DMS79 treated with DMSO at 0.1 percent for 48 hours (cell line): ENCODE measurements around the gene HADHB.
"Not testable (repeated sequence)": the region's sequence is repeated elsewhere in the genome, so short reads cannot be mapped to it uniquely, and the experiment has no call there.

Source experiments
- DNase-seq: peaks from one replicate; lab custom pipeline; 2025; lab: John Stamatoyannopoulos, UW

Gene HADHB

DNA sequence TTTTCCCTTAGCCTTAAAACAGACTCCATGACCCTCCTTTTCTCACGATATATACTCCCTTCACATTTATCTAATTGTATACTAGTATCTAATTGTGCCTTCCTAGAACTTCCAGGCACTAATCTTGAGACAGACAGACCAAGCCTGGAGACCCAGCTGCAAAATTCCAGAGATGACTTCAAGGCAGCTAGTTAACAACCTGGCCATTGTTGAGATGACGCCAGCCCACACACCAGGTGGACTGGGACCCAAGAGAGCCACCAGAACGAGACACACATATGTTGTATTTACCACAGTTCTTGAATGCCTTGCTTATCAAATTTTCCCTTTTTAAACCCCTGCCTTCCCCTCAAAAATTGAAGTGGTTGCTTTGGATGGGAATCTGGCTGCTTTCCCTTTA, 52.3 kb downstream of the HADHB start:
- no peak for DNase-seq

DNA sequence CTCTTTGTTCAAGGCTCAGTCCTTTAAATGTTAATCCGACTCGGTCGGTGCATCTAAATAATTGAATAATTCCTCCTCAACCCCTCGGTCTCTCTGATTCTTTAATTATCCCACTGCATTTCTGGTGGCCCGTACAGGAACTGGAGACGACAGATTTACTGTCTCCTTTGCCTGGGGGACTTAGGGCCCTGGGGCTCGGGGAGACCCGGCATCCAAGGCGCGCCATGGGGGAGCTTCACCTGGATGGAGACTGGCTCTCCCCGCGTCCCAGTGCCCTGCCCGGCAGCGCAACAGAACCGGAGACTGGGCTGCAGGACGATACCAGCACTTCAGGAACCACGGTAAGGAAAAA, 53.5 kb downstream of the HADHB start:
- DNase-seq = no peak

DNA sequence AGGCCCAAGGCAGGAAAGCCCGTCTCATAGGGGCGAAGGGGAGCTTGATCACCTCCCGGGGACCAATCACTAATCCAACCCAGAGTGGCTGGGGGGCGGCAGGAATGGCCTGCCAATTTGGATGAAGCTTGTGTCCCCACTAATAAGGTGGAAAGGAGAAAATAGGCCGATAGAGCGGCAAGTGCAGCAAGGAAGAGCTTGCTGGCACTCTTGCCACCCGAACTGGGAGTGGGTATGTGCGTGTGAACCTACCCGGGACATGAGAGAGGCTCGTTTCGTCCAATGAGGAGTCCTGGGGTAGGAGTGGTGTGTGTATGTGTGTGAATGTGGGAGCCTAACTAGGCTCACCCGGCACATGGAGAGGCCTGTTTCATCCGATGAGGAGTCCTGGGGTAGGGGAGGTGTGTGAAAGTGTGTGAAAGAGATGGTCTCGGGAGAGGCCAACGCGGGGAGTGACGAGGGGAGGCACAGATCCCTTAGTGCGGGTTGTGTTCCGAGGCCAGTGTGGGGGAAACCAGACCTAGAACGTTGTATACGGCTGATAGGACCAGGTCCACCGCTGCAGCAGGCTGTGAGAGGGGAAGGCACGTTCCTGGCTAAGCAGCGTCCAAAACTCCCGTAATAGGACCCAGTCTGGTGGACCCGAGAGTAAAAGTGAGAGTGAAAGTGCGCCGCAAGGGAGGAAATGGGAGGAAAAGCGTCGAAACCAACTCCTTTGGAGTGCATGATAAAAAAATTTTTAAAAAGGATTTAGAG, 54.1 kb downstream of the HADHB start:
- no peak for DNase-seq

DNA sequence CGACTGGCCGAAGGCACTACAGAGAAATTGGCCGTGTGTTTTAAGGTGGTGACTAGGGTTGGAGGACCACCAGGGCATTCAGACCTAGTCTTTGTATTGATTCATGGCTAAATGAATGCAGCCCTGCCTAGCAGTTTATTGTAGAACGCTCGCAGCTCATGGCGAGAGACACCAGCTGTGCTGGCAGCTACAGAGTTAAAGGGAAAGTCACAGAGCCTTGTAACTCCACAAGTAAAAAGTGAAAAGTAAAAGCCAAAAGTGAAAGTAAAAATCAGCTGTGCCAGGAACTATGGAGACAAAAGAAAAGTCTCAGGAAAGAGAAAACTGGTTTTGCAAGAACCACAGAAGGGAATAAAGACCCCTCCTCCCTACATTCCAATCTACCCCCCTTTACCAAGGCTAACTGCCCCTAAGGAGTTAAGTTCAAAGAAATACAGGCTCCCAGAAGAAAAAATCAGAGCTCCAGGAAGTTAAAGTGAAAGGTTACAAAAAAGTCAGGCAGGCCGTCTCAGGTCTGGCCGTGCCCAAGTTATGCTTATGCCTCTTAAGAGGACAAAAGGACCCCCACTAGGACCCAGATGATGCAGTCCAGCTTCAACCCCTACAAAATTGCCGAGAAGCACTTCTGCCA, 54.8 kb downstream of the HADHB start:
- DNase-seq = peak; percentile 75

DNA sequence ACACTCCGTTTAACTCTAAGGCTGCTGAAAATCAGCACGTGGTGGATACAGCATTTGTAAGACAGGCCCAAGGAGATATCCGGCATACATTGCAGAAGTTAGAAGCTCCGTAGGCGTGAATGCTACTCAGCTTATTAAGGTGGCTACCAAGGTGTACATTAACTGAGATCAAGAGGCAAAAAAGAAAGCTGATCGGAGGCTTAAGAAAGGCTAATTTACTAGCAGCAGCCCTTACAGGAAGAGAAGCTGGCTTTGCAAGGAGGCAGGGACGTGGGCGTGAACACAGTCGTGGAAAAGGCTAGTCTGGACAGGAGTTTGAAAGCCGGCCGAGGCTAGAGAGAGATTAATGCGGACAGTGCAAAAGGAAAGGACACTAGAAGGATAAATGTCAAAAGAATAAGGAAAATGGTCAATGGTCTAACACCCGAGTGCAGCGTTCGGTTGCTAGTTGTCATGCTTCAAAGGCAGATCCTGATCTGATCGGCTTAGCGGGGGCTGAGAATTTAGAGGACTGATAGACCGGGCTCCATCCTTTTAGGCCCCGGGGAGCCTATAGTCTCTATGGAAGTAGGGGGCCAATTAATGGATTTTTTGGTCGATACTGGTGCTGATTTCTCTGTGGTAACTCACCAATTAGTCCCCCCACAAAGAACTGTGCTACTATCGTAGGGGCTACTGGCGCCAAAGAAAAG, 55.6 kb downstream of the HADHB start:
- DNase-seq = peak; percentile 11

DNA sequence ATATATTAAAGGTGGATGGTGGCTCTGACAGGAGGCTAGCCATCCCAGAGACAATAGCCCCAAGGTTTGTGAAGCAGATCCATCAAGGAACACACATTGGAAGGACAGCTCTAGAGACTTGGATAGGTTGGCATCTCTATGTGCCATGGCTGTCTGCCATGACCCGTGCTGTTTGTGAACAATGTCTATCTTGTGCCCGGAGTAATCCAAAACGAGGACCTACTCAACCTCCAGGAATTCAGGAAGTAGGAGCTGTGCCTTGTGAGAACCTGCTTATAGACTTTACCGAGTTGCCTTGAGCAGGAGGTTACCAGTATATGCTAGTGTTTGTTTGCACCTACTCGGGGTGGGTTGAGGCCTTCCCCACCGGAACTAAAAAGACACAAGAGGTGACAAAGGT, 58.1 kb downstream of the HADHB start:
- DNase-seq = no peak

DNA sequence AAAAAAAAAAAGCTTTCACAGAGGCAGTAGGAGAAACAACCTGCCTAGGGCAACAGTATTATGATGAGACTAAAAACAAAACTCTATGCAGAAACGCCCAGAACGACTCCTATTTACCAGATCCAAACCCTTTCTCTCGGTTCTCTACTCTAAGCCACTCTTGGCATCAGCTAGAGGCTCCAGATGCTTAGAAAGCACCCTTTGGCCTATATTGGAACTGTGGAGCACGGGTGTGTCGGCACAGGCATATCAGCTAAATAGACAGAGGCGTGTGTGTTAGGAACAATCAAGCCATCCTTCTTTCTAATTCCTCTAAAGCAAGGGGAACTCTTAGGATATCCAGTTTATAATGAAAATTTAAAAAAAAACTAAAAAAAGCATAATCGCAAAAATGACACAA, 60.4 kb downstream of the HADHB start:
- DNase-seq = not testable (repeated sequence)

DNA sequence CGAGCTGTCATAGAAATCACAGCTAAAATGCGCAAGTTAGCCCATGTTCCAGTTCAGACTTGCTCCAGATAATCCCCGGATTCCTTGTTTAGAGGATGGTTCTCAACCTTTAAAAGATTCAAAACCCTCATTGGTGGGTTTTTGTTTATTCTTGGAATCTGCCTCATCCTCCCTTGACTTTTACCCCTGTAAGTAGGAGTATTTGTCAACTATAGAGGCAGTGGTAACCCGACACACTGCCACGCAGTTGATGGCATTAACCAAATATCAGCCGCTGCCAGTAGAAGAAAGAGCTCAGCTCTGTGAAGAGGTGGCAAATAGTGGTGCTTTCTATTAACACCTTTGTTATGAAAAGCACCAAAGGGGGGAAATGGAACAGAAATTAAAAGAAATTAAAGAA, 60.8 kb downstream of the HADHB start:
- DNase-seq = no peak

DNA sequence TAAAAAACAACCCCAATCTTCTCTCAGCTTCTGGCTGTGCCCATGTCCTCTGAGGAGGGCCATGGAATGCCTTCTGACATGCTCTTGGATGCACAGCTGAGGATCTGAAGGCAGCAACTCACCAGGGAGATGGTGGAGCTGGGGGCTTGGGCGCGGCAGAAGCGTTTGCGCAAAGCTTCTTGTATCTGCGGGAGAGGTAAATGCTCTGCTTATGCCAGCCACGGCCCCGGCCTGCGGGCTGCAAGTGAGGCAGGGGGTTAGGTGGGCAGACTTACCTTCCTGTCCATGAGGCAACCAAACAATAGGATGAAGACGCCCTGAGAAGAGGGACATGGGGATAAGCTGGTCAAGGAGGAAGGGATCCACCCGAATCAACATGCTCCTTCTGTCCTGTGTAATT, 65.2 kb downstream of the HADHB start:
- DNase-seq = no peak

DNA sequence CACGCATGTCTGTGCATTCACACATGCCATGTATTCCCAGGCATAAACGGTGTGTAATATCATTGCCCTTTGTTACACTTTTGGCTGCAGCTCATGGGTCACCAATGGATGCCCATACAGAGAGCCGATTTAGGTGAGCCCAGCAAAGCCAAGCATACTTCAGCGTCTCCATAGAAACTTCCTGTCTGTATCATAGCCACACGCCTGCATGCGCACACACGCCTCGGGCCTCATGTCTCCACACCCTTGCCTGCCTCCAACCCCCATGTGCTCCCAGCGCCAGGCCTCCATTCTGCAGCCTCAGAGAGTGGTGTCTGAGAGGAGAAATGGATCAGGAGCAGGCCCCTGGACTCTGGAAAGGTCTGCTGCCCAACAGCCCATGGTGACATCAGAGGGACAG, 67.7 kb downstream of the HADHB start:
- DNase-seq = no peak

DNA sequence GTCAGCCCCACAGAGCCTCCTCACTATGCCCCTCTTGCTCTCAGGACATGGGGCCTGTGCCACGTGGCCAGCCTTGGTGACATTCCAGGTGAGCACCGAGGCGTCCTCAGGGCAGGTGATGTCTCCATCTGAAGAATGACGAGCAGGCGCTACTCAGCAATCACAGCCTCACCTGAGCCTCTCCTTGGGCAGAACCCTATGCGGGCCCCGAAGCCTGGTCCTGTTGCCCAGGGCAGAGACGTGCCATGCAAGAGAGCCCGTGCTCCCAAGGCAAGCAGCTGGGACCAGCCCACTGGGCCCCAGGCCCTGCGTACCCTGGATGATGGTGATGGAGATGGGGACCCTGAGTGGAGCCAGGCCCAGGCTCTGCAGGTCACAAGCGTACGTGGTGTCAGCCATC, 68.7 kb downstream of the HADHB start:
- no peak for DNase-seq

DNA sequence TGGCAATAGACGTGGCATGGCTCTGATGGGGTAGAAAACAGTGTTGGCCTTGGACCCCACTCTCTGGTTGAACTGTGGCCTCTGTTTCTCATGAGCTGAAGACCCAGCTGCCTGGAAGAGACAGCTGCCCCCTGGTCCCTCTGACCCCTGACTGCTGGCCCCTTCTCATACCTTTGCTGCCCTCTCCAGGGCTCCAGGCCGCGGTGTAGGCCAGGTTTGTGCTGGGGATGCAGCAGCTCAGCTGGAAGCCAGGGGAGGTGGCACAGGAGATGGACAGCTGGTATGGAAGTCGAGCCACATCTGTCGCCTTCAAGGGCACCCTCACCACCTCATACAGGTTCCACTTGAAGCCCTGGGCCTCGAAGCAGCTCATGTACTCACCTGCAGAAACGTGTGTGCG, 69.5 kb downstream of the HADHB start:
- DNase-seq = no peak

DNA sequence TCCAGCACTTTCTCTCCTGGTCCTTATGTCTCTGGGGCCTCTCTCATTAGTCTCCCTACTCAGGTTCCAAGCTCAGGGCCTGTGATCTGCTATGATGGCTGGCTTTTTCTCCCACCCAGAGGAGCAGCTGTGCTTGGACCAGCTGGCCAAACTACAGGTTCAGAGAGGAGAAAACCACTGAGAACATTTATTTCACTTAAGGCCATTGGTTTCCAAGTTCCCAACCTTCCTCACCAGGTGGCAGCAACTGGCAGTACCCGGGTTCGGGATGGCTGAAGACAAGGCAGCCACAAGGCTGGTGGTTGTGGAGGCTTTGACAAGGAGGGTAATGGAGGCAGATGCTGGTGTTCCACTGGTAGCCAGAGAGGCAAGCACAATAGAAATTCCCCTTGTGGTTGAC, 71.3 kb downstream of the HADHB start:
- DNase-seq = no peak

DNA sequence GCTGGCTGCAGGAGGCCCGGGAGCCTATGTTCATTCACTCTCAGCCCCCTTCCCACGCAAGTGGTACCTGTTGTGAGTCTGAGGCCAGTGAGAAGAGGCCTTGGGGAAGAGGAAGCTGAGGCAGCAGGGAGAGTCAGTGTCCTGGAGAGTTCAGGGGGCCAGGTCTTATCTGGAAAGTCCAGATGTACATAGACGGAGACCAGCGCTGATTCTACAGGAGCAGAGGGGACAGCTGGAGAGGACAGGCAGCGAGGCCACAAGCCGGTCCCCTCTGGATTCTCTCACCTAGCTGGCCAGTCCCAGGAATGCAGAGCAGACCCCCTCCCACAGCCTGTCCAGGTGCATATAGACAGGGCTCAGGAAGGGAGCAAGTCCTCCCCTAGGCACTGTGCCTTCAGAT, 72.1 kb downstream of the HADHB start:
- DNase-seq = no peak

DNA sequence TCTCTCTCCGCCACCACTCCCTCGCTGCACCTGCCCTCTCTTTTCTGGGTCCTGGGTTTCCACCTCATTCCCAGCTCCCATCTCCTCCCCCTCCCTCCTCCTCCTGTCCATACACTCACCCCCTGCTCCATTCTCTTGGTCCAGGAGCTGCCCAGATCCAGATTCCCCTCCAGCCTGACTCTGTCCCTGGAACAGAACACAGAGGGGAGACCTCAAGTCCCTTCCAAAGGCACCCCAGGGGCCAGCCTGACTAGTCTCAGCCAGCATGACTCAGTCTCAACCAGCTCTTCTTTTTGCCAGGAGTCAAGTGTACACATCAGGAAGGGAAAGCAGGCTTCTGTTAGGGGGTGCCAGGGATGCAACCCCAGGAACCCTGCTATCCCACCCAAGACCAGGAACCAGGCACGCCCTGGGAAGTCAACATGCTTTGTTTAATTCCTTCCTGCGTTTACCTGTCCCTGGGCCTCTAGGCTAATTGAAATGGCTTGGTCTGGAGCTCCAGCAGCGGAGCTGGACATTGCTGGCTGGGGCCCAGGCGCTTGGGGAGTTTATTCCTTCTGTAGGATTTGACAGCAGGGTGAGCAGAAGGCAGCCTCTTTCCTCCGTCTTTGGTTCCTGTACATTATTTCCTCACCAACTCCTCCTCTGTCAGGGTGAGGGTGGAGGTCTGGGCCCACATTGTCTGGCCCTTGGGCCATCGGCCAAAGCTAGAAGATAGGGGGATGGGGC, 72.8 kb downstream of the HADHB start:
- no peak for DNase-seq

DNA sequence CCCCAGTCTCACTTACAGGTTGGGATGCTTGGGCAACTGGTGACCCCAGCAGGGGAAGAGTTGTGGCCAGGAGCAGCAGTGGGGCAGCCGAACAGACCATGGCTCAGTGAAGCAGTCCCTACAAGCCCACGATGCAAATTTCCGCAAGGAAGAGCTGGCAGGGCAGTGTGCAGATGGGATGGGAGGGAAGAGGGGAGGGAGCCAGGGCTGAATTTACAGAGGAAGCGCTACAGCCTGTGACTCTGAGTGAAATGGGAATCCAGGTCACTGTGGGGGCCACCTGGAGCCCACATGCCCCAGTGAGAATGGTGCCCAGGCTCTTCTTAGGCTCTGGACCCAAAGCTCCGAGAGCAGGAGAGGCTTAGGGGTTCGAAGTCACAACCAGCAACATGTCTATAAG, 74.2 kb downstream of the HADHB start:
- DNase-seq = no peak

DNA sequence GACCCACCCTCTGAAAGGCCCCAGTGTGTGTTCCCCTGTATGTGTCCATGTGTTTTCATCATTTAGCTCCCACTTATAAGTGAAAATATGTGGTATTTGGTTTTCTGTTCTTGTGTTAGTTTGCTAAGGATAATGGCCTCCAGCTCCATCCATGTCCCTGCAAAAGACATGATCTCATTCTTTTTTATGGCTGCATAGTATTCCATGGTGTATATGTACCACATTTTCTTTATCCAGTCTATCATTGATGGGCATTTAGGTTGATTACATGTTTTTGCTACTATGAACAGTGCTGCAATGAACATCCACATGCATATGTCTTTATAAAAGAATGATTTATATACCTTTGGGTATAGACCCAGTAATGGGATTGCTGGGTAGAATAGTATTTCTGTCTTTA, 79.7 kb downstream of the HADHB start:
- DNase-seq = not testable (repeated sequence)

DNA sequence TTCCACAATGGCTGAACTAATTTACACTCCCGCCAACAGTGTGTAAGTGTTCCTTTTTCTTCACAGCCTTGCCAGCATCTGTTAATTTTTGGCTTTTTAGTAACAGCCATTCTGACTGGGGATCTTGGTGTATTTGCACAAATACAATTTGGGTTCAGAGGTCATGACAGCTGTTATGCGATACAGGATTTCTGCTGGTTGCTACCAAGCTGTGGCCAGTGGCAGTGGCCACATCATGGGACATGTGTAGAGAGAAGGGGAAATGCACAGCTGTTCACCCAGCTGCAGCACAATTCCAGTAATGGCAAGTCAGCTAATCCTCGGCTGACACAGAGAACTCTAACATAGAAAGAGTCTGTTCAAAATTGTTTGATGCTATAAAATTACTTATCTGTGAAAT, 80.2 kb downstream of the HADHB start:
- no peak for DNase-seq

DNA sequence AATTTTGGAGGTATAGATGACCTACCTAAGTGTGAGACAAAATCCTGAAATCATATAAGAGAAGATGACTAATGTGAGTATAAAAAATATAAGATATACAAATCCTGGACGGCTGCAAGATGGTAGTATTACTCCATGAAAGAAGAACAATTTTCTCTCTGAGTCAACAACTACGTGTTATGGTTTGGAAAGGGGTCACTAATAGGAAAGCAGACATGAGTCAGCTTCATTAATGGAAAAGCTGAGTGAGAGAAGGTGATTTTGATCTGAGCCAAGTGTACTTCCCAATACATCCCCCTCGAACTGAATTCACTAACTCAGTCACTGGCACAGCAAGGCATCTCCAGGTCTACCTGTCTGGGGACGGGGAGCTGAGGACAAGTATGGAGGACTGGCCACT, 81.1 kb downstream of the HADHB start:
- no peak for DNase-seq

DNA sequence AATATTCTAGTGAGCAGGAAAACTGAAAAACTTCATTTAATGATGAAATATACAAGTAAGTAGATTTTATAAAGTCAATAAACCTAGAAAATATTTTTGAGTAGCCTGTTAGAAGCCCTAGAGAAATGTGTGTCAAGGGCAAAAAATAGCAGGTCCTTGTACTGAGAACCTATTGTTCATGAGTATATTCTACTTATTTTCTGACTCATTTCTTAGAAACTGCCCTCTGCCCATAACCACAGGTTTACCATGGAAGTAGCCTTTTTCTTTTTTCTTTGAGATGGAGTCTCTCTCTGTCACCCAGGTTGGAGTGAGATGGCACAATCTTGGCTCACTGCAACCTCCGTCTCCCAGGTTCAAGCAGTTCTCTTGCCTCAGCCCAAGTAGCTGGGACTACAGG, 81.8 kb downstream of the HADHB start:
- no peak for DNase-seq

DNA sequence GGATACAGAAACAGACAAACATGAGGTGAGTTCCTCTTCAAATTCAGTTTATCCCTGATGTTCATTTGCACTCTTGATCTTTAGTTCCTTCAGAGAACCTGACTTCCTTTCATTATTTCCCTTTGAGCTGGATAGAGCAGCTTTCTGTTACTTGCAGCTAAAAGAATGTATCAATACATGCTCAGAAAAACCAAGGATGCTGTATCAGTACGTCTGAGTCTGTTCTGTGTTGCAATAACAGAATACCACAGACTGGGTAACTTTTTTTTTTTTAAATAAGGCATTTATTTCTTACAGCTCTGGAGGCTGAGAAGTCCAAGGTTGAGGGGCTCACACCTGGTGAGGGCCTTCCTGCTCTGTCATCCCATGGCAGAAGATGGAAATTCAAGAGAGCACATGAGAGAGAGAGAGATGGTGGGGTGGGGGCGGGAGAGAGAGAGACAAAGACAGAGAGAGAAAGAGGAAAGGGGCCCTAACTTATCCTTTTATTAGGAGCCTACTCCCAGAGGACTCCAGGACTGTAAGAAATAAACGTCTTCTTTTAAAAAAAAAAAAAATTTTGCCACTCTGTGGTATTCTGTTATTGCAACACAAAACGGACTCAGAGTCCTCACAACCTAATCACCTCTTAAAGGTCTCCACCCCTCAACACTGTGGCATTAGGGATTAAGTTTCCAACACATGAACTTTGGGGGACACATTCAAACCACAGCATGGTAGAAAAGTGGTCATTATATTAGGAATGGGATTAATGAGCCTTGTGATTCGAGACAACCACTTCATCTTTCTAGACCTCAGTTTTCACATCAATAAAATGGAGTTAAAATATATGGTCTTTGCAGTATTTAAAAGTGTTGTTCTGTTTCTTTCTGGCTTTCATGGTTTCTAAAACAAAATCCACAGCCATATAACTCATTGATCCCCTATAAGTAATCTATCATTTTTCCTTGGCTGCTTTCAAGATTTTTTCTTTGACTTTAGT, 82.8 kb downstream of the HADHB start:
- no peak for DNase-seq

DNA sequence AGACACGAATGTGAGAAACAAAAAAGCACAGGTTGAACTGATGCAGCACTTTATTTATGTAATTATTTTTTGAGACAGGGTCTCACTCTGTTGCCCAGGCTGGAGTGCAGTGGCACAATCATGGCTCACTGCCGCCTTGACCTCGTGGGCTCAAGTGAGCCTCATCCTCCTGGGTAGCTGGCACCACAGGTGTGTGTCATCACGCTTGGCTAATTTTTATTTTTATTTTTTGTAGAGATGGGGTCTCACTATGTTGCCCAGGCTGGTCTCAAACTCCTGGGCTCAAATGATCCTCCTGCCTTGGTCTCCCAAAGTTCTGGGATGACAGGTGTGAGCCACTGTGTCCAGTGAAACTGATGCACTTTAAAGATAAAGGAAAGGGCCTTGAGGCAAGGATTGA, 84.3 kb downstream of the HADHB start:
- DNase-seq = not testable (repeated sequence)
